ENCODE measurements around the gene TOP2A. TPM values are rescaled to one million over a fixed set of nuclear protein-coding genes. Genes with fewer than 3 reads are reported as not detected.

Gene TOP2A
- total RNA-seq, 4 donors from 2014 or later: 5.7 to 11.9 (median 8.2) TPM

DNA sequence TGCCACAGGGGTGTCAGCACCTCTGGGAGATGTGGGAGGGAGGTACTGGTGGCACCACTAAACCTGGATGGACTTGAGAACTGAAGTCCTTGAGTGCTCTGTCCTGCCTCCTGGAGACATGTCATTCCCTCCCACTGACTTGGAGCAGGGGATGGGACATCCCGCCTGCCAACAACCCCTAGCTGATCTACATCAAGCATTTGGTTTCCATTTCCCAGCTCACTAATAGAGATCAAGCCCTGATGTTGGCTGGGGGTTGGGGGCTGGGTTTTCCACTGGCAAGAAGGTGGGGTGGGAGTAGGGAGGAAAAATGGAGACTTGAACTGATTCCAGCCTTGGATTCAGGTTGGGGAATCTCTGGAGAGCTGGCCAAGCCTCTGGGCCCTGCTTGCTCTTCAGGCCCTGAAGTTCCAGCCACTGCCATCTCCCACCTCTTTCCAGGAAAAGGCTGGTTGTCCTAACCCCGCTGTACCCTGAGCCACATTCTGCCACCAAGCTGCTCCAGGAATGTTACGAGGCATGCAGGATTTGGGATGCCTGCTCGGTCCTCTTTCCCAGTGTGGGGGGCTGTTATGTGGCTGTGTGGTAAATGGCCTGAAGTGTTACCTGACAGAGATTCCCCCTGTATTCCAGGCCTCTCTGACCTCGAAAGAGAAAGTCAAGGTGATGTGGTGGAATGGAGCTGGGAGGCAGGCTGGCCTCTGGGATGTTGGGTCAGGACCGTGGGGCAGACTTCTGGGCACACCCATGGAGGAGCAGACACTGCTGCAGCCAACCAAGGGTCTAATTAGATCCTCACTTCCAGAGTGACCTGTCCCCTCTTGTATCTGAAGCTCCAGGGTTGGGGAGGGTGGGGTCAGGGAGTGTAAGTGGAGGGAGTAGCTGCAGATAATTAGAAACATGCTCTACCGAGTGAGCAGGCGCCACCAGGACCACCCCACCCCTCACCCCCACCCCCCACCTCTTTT lies 42.2 kb upstream of the TOP2A start:
- WGBS, 2 donors: 58 to 66% methylated on average over 8 of the region's 8 CpGs
- TF ChIP-seq POLR2A (IDR thresholded peaks at IDR 0.05): no peak
- TF ChIP-seq, protein P1, sequence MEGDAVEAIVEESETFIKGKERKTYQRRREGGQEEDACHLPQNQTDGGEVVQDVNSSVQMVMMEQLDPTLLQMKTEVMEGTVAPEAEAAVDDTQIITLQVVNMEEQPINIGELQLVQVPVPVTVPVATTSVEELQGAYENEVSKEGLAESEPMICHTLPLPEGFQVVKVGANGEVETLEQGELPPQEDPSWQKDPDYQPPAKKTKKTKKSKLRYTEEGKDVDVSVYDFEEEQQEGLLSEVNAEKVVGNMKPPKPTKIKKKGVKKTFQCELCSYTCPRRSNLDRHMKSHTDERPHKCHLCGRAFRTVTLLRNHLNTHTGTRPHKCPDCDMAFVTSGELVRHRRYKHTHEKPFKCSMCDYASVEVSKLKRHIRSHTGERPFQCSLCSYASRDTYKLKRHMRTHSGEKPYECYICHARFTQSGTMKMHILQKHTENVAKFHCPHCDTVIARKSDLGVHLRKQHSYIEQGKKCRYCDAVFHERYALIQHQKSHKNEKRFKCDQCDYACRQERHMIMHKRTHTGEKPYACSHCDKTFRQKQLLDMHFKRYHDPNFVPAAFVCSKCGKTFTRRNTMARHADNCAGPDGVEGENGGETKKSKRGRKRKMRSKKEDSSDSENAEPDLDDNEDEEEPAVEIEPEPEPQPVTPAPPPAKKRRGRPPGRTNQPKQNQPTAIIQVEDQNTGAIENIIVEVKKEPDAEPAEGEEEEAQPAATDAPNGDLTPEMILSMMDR (IDR thresholded peaks at IDR 0.05): no peak
- H3K4me3 ChIP-seq (ENCODE audit: low read depth, poor library complexity, severe bottlenecking): no peak overlapping the region
- intact Hi-C loops (cut with DNase I; ENCODE audit: low total_unique reads): no loop called here
- no peak for DNase-seq (ENCODE audit: low spot score in 2 of 2)

DNA sequence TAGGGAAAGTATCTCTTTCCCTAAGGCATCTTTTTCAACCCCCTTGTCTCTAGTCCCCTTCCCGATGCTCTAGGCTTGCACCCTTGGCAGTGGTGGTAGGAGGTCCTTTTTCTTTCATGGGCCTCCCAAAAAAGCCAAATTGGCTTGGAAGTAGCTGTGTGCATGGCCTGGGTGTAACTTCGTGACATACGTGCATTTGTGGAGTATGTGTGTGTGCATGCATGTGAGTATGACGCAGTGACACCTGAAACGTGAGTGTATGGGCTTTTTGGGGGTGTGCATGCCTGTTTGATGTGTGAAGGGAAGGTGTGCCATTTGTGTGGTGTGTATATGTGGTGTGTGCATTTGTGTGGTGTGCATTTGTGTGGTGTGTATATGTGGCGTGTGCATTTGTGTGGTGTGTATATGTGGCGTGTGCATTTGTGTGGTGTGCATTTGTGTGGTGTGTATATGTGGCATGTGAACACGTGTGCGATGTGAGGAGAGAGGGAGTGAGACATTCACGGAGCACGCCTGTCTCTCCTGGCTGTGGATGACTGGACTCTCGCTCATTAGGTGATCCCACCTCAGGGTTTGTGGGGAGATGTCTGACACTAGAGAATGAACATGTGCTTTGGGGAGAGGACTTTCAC lies 41.3 kb upstream of the TOP2A start:
- no peak overlapping the region for H3K4me3 ChIP-seq (ENCODE audit: low read depth, poor library complexity, severe bottlenecking)
- WGBS, 2 donors: 70 to 73% methylated on average over 12 of the region's 12 CpGs
- DNase-seq (ENCODE audit: low spot score in 2 of 2): no peak
- intact Hi-C loops (cut with DNase I; ENCODE audit: low total_unique reads): no loop called here
- no peak for TF ChIP-seq POLR2A (IDR thresholded peaks at IDR 0.05)
- TF ChIP-seq, protein P1 (IDR thresholded peaks at IDR 0.05): no peak

DNA sequence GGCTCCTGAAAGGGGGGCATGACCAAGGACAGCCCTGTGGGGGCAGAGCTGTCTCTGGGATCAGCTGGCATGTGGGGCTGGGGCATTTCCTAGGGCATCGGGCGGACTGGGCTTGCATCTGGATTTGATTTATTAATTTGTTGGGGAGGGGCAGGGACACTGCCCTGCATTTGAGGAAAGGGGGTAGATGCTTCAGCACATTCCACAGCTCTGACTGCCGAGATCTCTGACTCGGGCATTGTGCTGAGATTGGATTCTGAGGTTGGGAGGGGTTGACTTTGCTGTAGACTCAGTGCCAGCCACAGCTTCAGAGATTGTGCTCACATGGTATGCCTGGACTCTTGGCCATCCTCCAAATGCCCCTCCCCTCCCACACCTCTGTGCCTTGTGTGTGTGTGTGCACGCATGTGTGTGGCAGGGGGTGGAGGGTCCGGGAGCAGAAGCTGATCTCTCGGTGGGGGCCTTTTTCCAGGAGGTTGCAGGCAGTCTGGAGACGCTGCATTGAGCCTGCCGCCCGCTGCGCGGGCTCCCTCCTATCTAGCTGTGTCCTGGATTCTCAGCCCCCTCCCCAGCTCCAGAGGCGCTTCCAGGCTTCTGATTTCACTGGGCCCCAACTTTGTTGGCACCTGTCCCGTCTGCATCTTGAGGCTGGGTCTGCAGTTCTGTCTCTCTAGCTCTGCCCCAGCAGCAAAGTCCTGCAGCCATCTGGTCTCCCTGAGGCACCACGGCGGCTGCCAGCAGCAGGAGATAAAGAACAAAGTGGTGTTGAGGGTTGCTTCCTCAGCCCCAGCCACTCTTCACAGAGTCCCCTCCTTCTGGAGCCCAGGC lies 40.5 kb upstream of the TOP2A start:
- intact Hi-C loops (cut with DNase I; ENCODE audit: low total_unique reads): no loop called here
- TF ChIP-seq, protein P1 (IDR thresholded peaks at IDR 0.05): no peak
- no peak for TF ChIP-seq POLR2A (IDR thresholded peaks at IDR 0.05)
- DNase-seq (ENCODE audit: low spot score in 2 of 2): no peak
- 28 to 31% methylated on average over 16 of the region's 16 CpGs for WGBS, 2 donors
- H3K4me3 ChIP-seq (ENCODE audit: low read depth, poor library complexity, severe bottlenecking): no peak overlapping the region

DNA sequence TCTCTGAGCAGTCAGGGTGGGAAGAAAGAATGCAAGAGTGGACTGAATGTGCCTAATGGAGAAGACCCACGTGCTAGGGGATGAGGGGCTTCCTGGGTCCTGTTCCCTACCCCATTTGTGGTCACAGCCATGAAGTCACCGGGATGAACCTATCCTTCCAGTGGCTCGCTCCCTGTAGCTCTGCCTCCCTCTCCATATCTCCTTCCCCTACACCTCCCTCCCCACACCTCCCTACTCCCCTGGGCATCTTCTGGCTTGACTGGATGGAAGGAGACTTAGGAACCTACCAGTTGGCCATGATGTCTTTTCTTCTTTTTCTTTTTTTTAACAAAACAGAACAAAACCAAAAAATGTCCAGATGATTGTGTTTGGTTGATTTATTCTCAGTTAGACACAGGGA lies 39.7 kb upstream of the TOP2A start:
- no peak for DNase-seq (ENCODE audit: low spot score in 2 of 2)
- H3K4me3 ChIP-seq (ENCODE audit: low read depth, poor library complexity, severe bottlenecking): no peak overlapping the region
- TF ChIP-seq POLR2A (IDR thresholded peaks at IDR 0.05): no peak
- TF ChIP-seq, protein P1 (IDR thresholded peaks at IDR 0.05): no peak
- 83 to 86% methylated on average over 3 of the region's 3 CpGs for WGBS, 2 donors
- intact Hi-C loops (cut with DNase I; ENCODE audit: low total_unique reads): no loop called here

DNA sequence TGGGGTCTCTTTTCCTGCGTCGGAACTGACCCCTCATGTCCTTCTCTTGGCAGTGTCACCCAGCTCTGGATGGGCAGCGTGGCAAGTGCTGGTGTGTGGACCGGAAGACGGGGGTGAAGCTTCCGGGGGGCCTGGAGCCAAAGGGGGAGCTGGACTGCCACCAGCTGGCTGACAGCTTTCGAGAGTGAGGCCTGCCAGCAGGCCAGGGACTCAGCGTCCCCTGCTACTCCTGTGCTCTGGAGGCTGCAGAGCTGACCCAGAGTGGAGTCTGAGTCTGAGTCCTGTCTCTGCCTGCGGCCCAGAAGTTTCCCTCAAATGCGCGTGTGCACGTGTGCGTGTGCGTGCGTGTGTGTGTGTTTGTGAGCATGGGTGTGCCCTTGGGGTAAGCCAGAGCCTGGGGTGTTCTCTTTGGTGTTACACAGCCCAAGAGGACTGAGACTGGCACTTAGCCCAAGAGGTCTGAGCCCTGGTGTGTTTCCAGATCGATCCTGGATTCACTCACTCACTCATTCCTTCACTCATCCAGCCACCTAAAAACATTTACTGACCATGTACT lies 38.8 kb upstream of the TOP2A start:
- no peak overlapping the region for H3K4me3 ChIP-seq (ENCODE audit: low read depth, poor library complexity, severe bottlenecking)
- intact Hi-C loops (cut with DNase I; ENCODE audit: low total_unique reads): no loop called here
- TF ChIP-seq POLR2A (IDR thresholded peaks at IDR 0.05): no peak
- TF ChIP-seq, protein P1 (IDR thresholded peaks at IDR 0.05): no peak
- DNase-seq (ENCODE audit: low spot score in 2 of 2): no peak
- WGBS, 2 donors: 62 to 77% methylated on average over 12 to 15 of the region's 16 CpGs
